ENCODE measurements around the gene STXBP4.

Gene STXBP4

DNA sequence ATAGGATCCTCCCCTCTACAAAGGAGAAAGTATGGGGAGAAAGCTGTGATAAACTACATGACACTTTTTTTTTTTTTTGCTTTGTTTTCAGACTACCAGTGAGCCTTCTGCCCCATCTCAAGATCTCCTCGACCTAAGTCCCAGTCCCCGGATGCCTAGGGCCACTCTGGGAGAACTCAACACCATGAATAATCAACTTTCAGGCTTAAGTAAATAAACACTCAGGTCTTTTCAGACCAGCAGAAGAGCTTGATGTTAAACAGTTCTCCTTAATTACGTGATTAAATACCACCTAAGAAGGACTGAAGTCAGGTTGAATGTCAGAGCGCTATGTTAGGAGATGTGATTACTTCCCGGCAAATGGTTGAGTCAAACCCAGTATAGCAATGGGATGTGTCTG lies 31.5 kb upstream of the STXBP4 start:
- WGBS, 2 donors (ENCODE audit: extremely low coverage in 2 of 2, insufficient read length in 2 of 2, insufficient replicate concordance in 1 of 2) = no CpG with 5 or more reads among the region's 5 CpGs
- Histone ChIP-seq H4K91ac (ENCODE audit: low read depth, low read length, poor library complexity) (no peak overlapping the region), H3K18ac (ENCODE audit: low read length) (no peak overlapping the region), H3K9me3 (replicated peaks in 1 of 2; ENCODE audit: control insufficient read depth in 2 of 2, insufficient read depth in 1 of 2, low read depth in 1 of 2, low read length in 2 of 2) (no peaks in the 10 kb centered on the region), H2BK120ac (ENCODE audit: low read depth, low read length) (no peak overlapping the region), H3K9ac (ENCODE audit: low read depth, low read length, poor library complexity) (no peak overlapping the region), H3K4me1 (ENCODE audit: control insufficient read depth in 2 of 2, insufficient read depth in 1 of 2, low read depth in 1 of 2, low read length in 2 of 2) (no peaks in the 10 kb centered on the region), H3K4ac (ENCODE audit: low read length) (no peak overlapping the region), H3K36me3 (replicated peaks in 1 of 2; ENCODE audit: control insufficient read depth in 2 of 2, insufficient read depth in 2 of 2, low read length in 2 of 2) (peaks cover 24 to 63% of the 10 kb centered on the region in 2 donors), H2AK5ac (ENCODE audit: low read depth, low read length) (no peak overlapping the region), H3K4me2 (ENCODE audit: insufficient read depth, low read length, poor library complexity, severe bottlenecking) (no peak overlapping the region), H4K8ac (ENCODE audit: low read depth, low read length) (no peak overlapping the region), H3K79me1 (ENCODE audit: low read depth, low read length) (no peaks in the 10 kb centered on the region), H2BK12ac (ENCODE audit: low read length) (no peak overlapping the region), H2BK15ac (ENCODE audit: low read length) (no peak overlapping the region), H3K27ac (replicated peaks; ENCODE audit: low read length) (no peak overlapping the region), H2AFZ (ENCODE audit: low read length) (no peak overlapping the region), H2BK5ac (ENCODE audit: low read length) (no peak overlapping the region), H3K27me3 (ENCODE audit: control insufficient read depth in 3 of 3, insufficient read depth in 3 of 3, low read depth in 1 of 3, low read length in 3 of 3) (no peaks in the 10 kb centered on the region), H3K4me3 (ENCODE audit: low read length in 2 of 2) (no peak overlapping the region), H3K14ac (ENCODE audit: low read length) (no peak overlapping the region), H3K23ac (ENCODE audit: low read depth, low read length, poor library complexity) (no peak overlapping the region)
- DNase-seq (ENCODE audit: low spot score) = no peak

DNA sequence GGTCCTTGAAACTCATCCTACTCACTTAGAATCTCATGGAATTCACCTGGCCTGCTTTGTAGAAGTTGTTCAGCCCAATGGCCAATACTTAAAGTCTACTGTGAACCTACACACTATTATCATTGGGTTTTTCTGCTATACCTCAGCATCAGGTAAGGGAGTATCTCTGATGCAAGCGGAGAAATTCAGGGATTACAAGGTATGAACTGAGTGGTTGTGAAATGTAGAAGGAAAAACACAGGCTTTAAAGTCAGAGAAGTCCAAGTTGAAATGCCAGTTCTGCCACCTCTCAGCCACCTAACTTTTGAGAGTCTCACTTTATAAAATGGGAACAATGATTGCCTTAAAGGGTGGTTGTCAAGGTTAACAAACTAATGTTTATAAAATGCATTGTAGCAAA lies 31.1 kb upstream of the STXBP4 start:
- H3K4me1 ChIP-seq (ENCODE audit: control insufficient read depth in 2 of 2, insufficient read depth in 1 of 2, low read depth in 1 of 2, low read length in 2 of 2) = no peaks in the 10 kb centered on the region
- no peak overlapping the region for H3K4me3 ChIP-seq (ENCODE audit: low read length in 2 of 2)
- no peaks in the 10 kb centered on the region for H3K27me3 ChIP-seq (ENCODE audit: control insufficient read depth in 3 of 3, insufficient read depth in 3 of 3, low read depth in 1 of 3, low read length in 3 of 3)
- H3K27ac ChIP-seq (replicated peaks; ENCODE audit: low read length) = no peak overlapping the region
- no peak overlapping the region for H4K91ac ChIP-seq (ENCODE audit: low read depth, low read length, poor library complexity)
- no peak overlapping the region for H2BK15ac ChIP-seq (ENCODE audit: low read length)
- no peak overlapping the region for H3K14ac ChIP-seq (ENCODE audit: low read length)
- no peak overlapping the region for H2BK5ac ChIP-seq (ENCODE audit: low read length)
- H3K9me3 ChIP-seq (replicated peaks in 1 of 2; ENCODE audit: control insufficient read depth in 2 of 2, insufficient read depth in 1 of 2, low read depth in 1 of 2, low read length in 2 of 2) = no peaks in the 10 kb centered on the region
- DNase-seq (ENCODE audit: low spot score) = no peak
- H2BK12ac ChIP-seq (ENCODE audit: low read length) = no peak overlapping the region
- no peak overlapping the region for H2AK5ac ChIP-seq (ENCODE audit: low read depth, low read length)
- no peak overlapping the region for H4K8ac ChIP-seq (ENCODE audit: low read depth, low read length)
- no peak overlapping the region for H3K23ac ChIP-seq (ENCODE audit: low read depth, low read length, poor library complexity)
- H2AFZ ChIP-seq (ENCODE audit: low read length) = no peak overlapping the region
- H2BK120ac ChIP-seq (ENCODE audit: low read depth, low read length) = no peak overlapping the region
- H3K4me2 ChIP-seq (ENCODE audit: insufficient read depth, low read length, poor library complexity, severe bottlenecking) = no peak overlapping the region
- peaks cover 24 to 63% of the 10 kb centered on the region in 2 donors for H3K36me3 ChIP-seq (replicated peaks in 1 of 2; ENCODE audit: control insufficient read depth in 2 of 2, insufficient read depth in 2 of 2, low read length in 2 of 2)
- no peak overlapping the region for H3K4ac ChIP-seq (ENCODE audit: low read length)
- no CpG with 5 or more reads among the region's 1 CpG for WGBS, 2 donors (ENCODE audit: extremely low coverage in 2 of 2, insufficient read length in 2 of 2, insufficient replicate concordance in 1 of 2)
- no peak overlapping the region for H3K9ac ChIP-seq (ENCODE audit: low read depth, low read length, poor library complexity)
- no peaks in the 10 kb centered on the region for H3K79me1 ChIP-seq (ENCODE audit: low read depth, low read length)
- no peak overlapping the region for H3K18ac ChIP-seq (ENCODE audit: low read length)

- Histone ChIP-seq H3K79me1 (ENCODE audit: low read depth, low read length) (no peaks in the 10 kb centered on the region), H3K4ac (ENCODE audit: low read length) (no peak overlapping the region), H2AFZ (ENCODE audit: low read length) (no peak overlapping the region), H2BK120ac (ENCODE audit: low read depth, low read length) (no peak overlapping the region), H3K18ac (ENCODE audit: low read length) (no peak overlapping the region), H2BK15ac (ENCODE audit: low read length) (no peak overlapping the region), H3K4me2 (ENCODE audit: insufficient read depth, low read length, poor library complexity, severe bottlenecking) (no peak overlapping the region), H3K9me3 (replicated peaks in 1 of 2; ENCODE audit: control insufficient read depth in 2 of 2, insufficient read depth in 1 of 2, low read depth in 1 of 2, low read length in 2 of 2) (no peaks in the 10 kb centered on the region), H4K8ac (ENCODE audit: low read depth, low read length) (no peak overlapping the region), H3K23ac (ENCODE audit: low read depth, low read length, poor library complexity) (no peak overlapping the region), H2BK5ac (ENCODE audit: low read length) (no peak overlapping the region), H2BK12ac (ENCODE audit: low read length) (no peak overlapping the region), H3K27ac (replicated peaks; ENCODE audit: low read length) (no peak overlapping the region), H3K4me3 (ENCODE audit: low read length in 2 of 2) (no peak overlapping the region), H3K9ac (ENCODE audit: low read depth, low read length, poor library complexity) (no peak overlapping the region), H2AK5ac (ENCODE audit: low read depth, low read length) (no peak overlapping the region), H4K91ac (ENCODE audit: low read depth, low read length, poor library complexity) (no peak overlapping the region), H3K27me3 (ENCODE audit: control insufficient read depth in 3 of 3, insufficient read depth in 3 of 3, low read depth in 1 of 3, low read length in 3 of 3) (no peaks in the 10 kb centered on the region), H3K4me1 (ENCODE audit: control insufficient read depth in 2 of 2, insufficient read depth in 1 of 2, low read depth in 1 of 2, low read length in 2 of 2) (no peaks in the 10 kb centered on the region), H3K14ac (ENCODE audit: low read length) (no peak overlapping the region), H3K36me3 (replicated peaks in 1 of 2; ENCODE audit: control insufficient read depth in 2 of 2, insufficient read depth in 2 of 2, low read length in 2 of 2) (peaks cover 12 to 36% of the 10 kb centered on the region in 2 donors)
- no peak for DNase-seq (ENCODE audit: low spot score)
- no CpG with 5 or more reads among the region's 1 CpG for WGBS, 2 donors (ENCODE audit: extremely low coverage in 2 of 2, insufficient read length in 2 of 2, insufficient replicate concordance in 1 of 2)
Measured at GRCh38 chr17:54941285-54941684, 27.3 kb upstream of the STXBP4 start.

DNA sequence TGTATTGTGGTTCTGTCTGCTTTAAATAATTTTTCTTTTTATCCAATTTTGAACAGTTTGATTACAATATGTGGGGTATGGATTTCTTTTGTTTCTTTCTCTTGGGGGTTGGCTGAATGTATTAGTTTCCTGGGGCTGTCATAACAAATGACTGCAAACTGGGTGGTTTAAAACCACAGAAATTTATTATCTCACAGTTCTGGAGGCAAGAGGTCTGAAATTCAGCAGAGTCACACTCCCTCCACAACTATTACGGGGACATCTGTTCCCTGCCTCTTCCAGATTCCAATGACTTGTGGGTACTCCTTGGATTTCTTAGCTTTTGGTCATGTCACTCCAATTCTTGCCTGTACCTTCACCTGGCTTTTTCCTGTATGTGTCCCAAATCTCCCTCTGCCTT lies 23.8 kb upstream of the STXBP4 start:
- Histone ChIP-seq H3K79me1 (ENCODE audit: low read depth, low read length) (no peaks in the 10 kb centered on the region), H3K27me3 (ENCODE audit: control insufficient read depth in 3 of 3, insufficient read depth in 3 of 3, low read depth in 1 of 3, low read length in 3 of 3) (no peaks in the 10 kb centered on the region), H4K91ac (ENCODE audit: low read depth, low read length, poor library complexity) (no peak overlapping the region), H2BK5ac (ENCODE audit: low read length) (no peak overlapping the region), H3K4me3 (ENCODE audit: low read length in 2 of 2) (no peak overlapping the region), H3K9me3 (replicated peaks in 1 of 2; ENCODE audit: control insufficient read depth in 2 of 2, insufficient read depth in 1 of 2, low read depth in 1 of 2, low read length in 2 of 2) (no peaks in the 10 kb centered on the region), H2BK120ac (ENCODE audit: low read depth, low read length) (no peak overlapping the region), H3K36me3 (replicated peaks in 1 of 2; ENCODE audit: control insufficient read depth in 2 of 2, insufficient read depth in 2 of 2, low read length in 2 of 2) (peaks cover 8 to 21% of the 10 kb centered on the region in 2 donors), H4K8ac (ENCODE audit: low read depth, low read length) (no peak overlapping the region), H3K18ac (ENCODE audit: low read length) (no peak overlapping the region), H3K9ac (ENCODE audit: low read depth, low read length, poor library complexity) (no peak overlapping the region), H3K4me2 (ENCODE audit: insufficient read depth, low read length, poor library complexity, severe bottlenecking) (no peak overlapping the region), H2BK12ac (ENCODE audit: low read length) (no peak overlapping the region), H2AK5ac (ENCODE audit: low read depth, low read length) (no peak overlapping the region), H3K4me1 (ENCODE audit: control insufficient read depth in 2 of 2, insufficient read depth in 1 of 2, low read depth in 1 of 2, low read length in 2 of 2) (no peaks in the 10 kb centered on the region), H2AFZ (ENCODE audit: low read length) (no peak overlapping the region), H3K27ac (replicated peaks; ENCODE audit: low read length) (no peak overlapping the region), H3K14ac (ENCODE audit: low read length) (no peak overlapping the region), H2BK15ac (ENCODE audit: low read length) (no peak overlapping the region), H3K23ac (ENCODE audit: low read depth, low read length, poor library complexity) (no peak overlapping the region), H3K4ac (ENCODE audit: low read length) (no peak overlapping the region)
- no peak for DNase-seq (ENCODE audit: low spot score)
- no CpG with 5 or more reads among the region's 1 CpG for WGBS, 2 donors (ENCODE audit: extremely low coverage in 2 of 2, insufficient read length in 2 of 2, insufficient replicate concordance in 1 of 2)

All from neuronal stem cell (in vitro differentiated cells).